WERI-Rb-1 (cell line): ENCODE results near the gene NOG.

ENCODE experiments used
- DNase-seq: peaks from one replicate; pipeline ENCODE4 v3.0.0-alpha.2; 2020
- H3K27ac ChIP-seq: fragments of 250-450 bp; sonication (Bioruptor Pico); 2 replicates; pipeline ENCODE4 v1.5.1; 2020; ENCODE audit warnings: mild to moderate bottlenecking, moderate library complexity
- H3K27me3 ChIP-seq: fragments of 250-450 bp; sonication (Bioruptor Pico); 2 replicates; pipeline ENCODE4 v1.5.1; 2021; ENCODE audit warnings: mild to moderate bottlenecking, low read depth, moderate library complexity; ENCODE audit not compliant: insufficient read depth, severe bottlenecking
- H3K36me3 ChIP-seq: fragments of 250-450 bp; sonication (Bioruptor Pico); 2 replicates; pipeline ENCODE4 v1.5.1; 2020; ENCODE audit warnings: mild to moderate bottlenecking, moderate library complexity
- H3K4me3 ChIP-seq: 2 replicates; pipeline ENCODE4 v1.5.1; 2011; ENCODE audit warnings: low read depth, mild to moderate bottlenecking, control low read depth, low read length
- H3K9me3 ChIP-seq: fragments of 250-450 bp; sonication (Bioruptor Pico); 2 replicates; pipeline ENCODE4 v1.5.1; 2021; ENCODE audit warnings: mild to moderate bottlenecking, moderate library complexity; ENCODE audit not compliant: severe bottlenecking
- CTCF ChIP-seq: IDR thresholded peaks from 2 replicates; pipeline ENCODE4 v1.5.1; 2011; ENCODE audit warnings: low read depth, mild to moderate bottlenecking, control low read depth, inconsistent platforms, low read length

The NOG gene

GRCh38 chr17:56640116-56640515 lies 46.6 kb downstream of the NOG start:
- no peak for DNase-seq
- Histone ChIP-seq H3K27ac (no peak overlapping the region), H3K9me3 (peaks cover 5% of the 10 kb centered on the region), H3K36me3 (no peaks in the 10 kb centered on the region), H3K27me3 (peaks cover 66% of the 10 kb centered on the region), H3K4me3 (no peak overlapping the region)
- 0 out of 2 replicates have a peak, but pooled peaks have one; percentile 4 for TF ChIP-seq CTCF

GRCh38 chr17:56641373-56641772 lies 47.9 kb downstream of the NOG start:
- H3K27me3 ChIP-seq, result peaks cover 64% of the 10 kb centered on the region
- no peak overlapping the region for H3K4me3 ChIP-seq
- no peak overlapping the region for H3K27ac ChIP-seq
- H3K9me3 ChIP-seq, result peaks cover 5% of the 10 kb centered on the region
- H3K36me3 ChIP-seq, result no peaks in the 10 kb centered on the region
- no peak for DNase-seq
- TF ChIP-seq CTCF, result no peak

GRCh38 chr17:56641894-56642293 lies 48.4 kb downstream of the NOG start:
- no peak overlapping the region for H3K4me3 ChIP-seq
- H3K9me3 ChIP-seq, result peaks cover 5% of the 10 kb centered on the region
- DNase-seq, result no peak
- no peak overlapping the region for H3K27ac ChIP-seq
- H3K36me3 ChIP-seq, result no peaks in the 10 kb centered on the region
- TF ChIP-seq CTCF, result no peak
- peaks cover 61% of the 10 kb centered on the region for H3K27me3 ChIP-seq

GRCh38 chr17:56642424-56642823 lies 48.9 kb downstream of the NOG start:
- peaks cover 5% of the 10 kb centered on the region for H3K9me3 ChIP-seq
- no peak overlapping the region for H3K4me3 ChIP-seq
- no peaks in the 10 kb centered on the region for H3K36me3 ChIP-seq
- H3K27me3 ChIP-seq, result peaks cover 57% of the 10 kb centered on the region
- no peak for DNase-seq
- TF ChIP-seq CTCF, result no peak
- no peak overlapping the region for H3K27ac ChIP-seq
